ENCODE results near the gene PAQR4. TPM values are rescaled to one million over a fixed set of nuclear protein-coding genes. Genes with fewer than 3 reads are reported as not detected.

Gene PAQR4
- total RNA-seq, 4 donors from 2014 or later = 2.8 to 5.6 (median 3.3) TPM

GRCh38 chr16:3020247-3020603 is 51.1 kb downstream of the PAQR4 start, which contains the start of gene TNFRSF12A:
TSS of gene TNFRSF12A (plus strand) at chr16:3020368. CDS start at chr16:3020398, 30 bp downstream.
- peak in 1 of 6 experiments; percentile 26 for TF ChIP-seq CTCF (IDR thresholded peaks at IDR 0.05)
- peak; percentile 66 to 90 for TF ChIP-seq POLR2A (IDR thresholded peaks at IDR 0.05)
- no peaks in the 10 kb centered on the region for H3K36me3 ChIP-seq
- no peaks in the 10 kb centered on the region for H3K27me3 ChIP-seq
- DNase-seq = peak; percentile 79
- H3K4me3 ChIP-seq (replicated peaks in 1 of 3) = peak within 1 kb of the TSS; percentile 77 to 79 (median 78)
- H3K27ac ChIP-seq = peak within 1 kb of the TSS; percentile 82 to 98 (median 98)
- peaks cover 41 to 49% of the 10 kb centered on the region in 2 donors for H3K4me1 ChIP-seq
- intact Hi-C loops (cut with DNase I) = no loop called here
- WGBS, 2 donors = 0% methylated on average over 6 to 9 of the region's 49 CpGs
- H3K9me3 ChIP-seq = no peaks in the 10 kb centered on the region

DNA sequence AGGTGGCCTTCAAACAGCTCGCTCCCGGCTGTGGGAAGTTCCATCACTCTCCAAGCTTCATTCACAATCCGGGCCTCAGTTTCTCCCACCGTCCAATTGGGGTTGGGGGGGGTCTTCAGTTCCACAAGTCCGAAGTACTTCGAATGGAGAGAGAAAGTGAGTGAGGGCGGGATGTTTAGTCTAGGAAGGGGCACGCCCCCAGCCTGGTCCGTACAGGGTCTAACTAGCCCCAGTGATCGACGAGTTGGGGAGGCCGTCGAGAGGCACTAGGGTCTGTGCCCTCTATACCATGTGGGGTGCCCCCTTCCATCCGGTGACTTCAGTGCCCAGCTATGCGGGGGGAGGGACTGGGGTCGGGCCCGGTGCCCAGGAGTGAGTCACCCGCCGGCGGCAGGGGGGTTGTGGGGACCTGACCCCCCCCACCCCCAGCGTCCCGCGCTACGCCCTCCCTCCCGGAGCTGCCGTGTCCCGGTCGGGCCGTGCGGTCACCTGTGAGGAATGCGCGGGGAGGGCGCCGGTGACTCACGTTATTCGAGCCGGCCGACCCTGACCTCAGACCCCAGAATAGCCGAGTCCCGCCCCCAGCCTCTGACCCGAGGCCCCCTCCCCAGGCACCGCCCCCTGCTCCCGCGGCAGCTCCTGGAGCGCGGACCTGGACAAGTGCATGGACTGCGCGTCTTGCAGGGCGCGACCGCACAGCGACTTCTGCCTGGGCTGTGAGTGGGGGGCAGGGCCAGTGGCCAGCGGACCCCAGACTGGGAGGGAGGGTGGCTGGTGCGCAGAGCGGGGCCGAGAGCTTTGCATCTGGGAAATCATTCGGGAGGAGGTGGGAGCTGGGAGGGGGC is 51.7 kb downstream of the PAQR4 start:
- peak overlapping the region; percentile 82 to 98 (median 98) for H3K27ac ChIP-seq
- H3K9me3 ChIP-seq = no peaks in the 10 kb centered on the region
- peak overlapping the region; percentile 77 to 79 (median 78) for H3K4me3 ChIP-seq (replicated peaks in 1 of 3)
- H3K27me3 ChIP-seq = no peaks in the 10 kb centered on the region
- intact Hi-C loops (cut with DNase I) = no loop called here
- no peaks in the 10 kb centered on the region for H3K36me3 ChIP-seq
- DNase-seq = peak; percentile 92 to 93
- 0 to 1% methylated on average over 11 to 16 of the region's 57 CpGs for WGBS, 2 donors
- peaks cover 41 to 51% of the 10 kb centered on the region in 2 donors for H3K4me1 ChIP-seq
- TF ChIP-seq POLR2A (IDR thresholded peaks at IDR 0.05) (no peak), CTCF (IDR thresholded peaks at IDR 0.05) (no peak)

- H3K36me3 ChIP-seq = peaks cover 3 to 5% of the 10 kb centered on the region in 2 donors
- peaks cover 41 to 51% of the 10 kb centered on the region in 2 donors for H3K4me1 ChIP-seq
- H3K4me3 ChIP-seq (replicated peaks in 1 of 3) = peak overlapping the region in 2 of 3 donors; percentile 77 to 78
- peak; percentile 87 to 88 for DNase-seq
- intact Hi-C loops (cut with DNase I) = no loop called here
- no peaks in the 10 kb centered on the region for H3K9me3 ChIP-seq
- 6 to 31% methylated on average over 17 to 19 of the region's 25 CpGs for WGBS, 2 donors
- peak in 1 of 2 donors; percentile 29 for TF ChIP-seq POLR2A (IDR thresholded peaks at IDR 0.05)
- TF ChIP-seq CTCF (IDR thresholded peaks at IDR 0.05) = peak in 5 of 6 experiments; percentile 16 to 30 (median 17)
- H3K27me3 ChIP-seq = no peaks in the 10 kb centered on the region
- H3K27ac ChIP-seq = peak overlapping the region; percentile 82 to 98 (median 98)
These were observed 52.5 kb downstream of the PAQR4 start for GRCh38 chr16:3021449-3022207.

DNA sequence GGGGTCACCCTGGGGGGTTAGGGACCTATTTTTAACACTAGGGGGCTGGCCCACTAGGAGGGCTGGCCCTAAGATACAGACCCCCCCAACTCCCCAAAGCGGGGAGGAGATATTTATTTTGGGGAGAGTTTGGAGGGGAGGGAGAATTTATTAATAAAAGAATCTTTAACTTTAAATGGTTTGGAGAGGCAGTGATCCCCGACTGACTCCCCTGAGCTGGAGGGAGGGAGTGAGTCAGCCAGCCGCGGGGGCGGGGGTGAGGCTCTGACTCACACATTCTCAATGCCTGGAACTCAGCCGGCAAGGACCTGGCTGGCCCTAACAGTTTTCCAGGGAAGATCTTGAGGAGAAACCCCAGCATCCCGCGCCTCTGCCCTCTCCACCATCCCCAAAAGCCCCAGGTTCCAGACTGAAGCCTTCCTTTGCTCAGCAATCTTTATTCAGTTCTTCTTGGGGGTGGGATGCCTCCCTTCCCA is 53.1 kb downstream of the PAQR4 start:
- H3K36me3 ChIP-seq = peaks cover 4 to 11% of the 10 kb centered on the region in 2 donors
- 10 to 21% methylated on average over 8 of the region's 8 CpGs for WGBS, 2 donors
- H3K4me1 ChIP-seq = peaks cover 41 to 51% of the 10 kb centered on the region in 2 donors
- peak overlapping the region; percentile 82 to 98 (median 98) for H3K27ac ChIP-seq
- no peaks in the 10 kb centered on the region for H3K9me3 ChIP-seq
- no peaks in the 10 kb centered on the region for H3K27me3 ChIP-seq
- peak in 1 of 2 donors; percentile 30 for TF ChIP-seq POLR2A (IDR thresholded peaks at IDR 0.05)
- no peak for TF ChIP-seq CTCF (IDR thresholded peaks at IDR 0.05)
- peak; percentile 97 for DNase-seq
- intact Hi-C loops (cut with DNase I) = no loop called here
- H3K4me3 ChIP-seq (replicated peaks in 1 of 3) = peak overlapping the region in 1 of 3 donors; percentile 77
